ENCODE results near the gene HDAC8.

GRCh38 chrX:72430405-72430968, 142.2 kb downstream of the HDAC8 start:
- TF ChIP-seq CTCF (conservative IDR thresholded peaks at IDR 0.05 in 1 of 2, IDR thresholded peaks at IDR 0.05 in 1 of 2; ENCODE audit: extremely low read depth in 1 of 2, insufficient read depth in 1 of 2, low read depth in 1 of 2, low read length in 2 of 2) (no peak), EZH2 (IDR thresholded peaks at IDR 0.05; ENCODE audit: borderline replicate concordance, low read length) (no peak)

Measured in mammary epithelial cell (primary cell).